ENCODE results near the gene ACOT7.

DNA sequence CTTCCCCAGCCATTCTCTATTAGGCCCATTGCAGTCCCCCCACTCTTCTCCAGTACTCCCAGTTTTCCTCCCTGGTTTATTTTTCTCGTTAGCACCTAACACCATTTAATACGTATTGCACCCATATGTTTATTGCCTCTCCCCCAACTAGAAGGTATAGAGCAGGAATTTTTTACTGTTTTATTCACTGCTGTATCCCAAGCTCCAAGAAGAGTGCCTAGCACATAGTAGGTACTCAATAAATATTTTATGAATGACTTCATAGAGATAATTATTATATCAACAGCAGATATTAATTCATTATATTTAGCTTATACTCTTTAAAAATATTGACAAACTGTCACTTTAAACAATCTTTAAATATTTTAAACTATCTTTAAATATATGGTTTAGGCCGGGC, 5.7 kb upstream of the ACOT7 start:
- TF ChIP-seq POLR2AphosphoS5 (IDR thresholded peaks at IDR 0.05), result no peak
- TF ChIP-seq, protein P1, sequence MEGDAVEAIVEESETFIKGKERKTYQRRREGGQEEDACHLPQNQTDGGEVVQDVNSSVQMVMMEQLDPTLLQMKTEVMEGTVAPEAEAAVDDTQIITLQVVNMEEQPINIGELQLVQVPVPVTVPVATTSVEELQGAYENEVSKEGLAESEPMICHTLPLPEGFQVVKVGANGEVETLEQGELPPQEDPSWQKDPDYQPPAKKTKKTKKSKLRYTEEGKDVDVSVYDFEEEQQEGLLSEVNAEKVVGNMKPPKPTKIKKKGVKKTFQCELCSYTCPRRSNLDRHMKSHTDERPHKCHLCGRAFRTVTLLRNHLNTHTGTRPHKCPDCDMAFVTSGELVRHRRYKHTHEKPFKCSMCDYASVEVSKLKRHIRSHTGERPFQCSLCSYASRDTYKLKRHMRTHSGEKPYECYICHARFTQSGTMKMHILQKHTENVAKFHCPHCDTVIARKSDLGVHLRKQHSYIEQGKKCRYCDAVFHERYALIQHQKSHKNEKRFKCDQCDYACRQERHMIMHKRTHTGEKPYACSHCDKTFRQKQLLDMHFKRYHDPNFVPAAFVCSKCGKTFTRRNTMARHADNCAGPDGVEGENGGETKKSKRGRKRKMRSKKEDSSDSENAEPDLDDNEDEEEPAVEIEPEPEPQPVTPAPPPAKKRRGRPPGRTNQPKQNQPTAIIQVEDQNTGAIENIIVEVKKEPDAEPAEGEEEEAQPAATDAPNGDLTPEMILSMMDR (IDR thresholded peaks at IDR 0.05), result no peak

Measured in transverse colon (tissue), 4 donors.